DND-41 (cell line): Measurements from ENCODE around the gene UBXN1.

Experiments used
- ATAC-seq: fragments of 200-7000 bp; cut with Tn5 transposase; 3 replicates; pipeline ENCODE4 v1.9.1; 2021; ENCODE audit warnings: low read depth; ENCODE audit not compliant: insufficient read depth
- DNase-seq: peaks from one replicate; pipeline ENCODE4 v3.0.0-alpha.2; 2020
- H2AFZ ChIP-seq: 2 replicates; pipeline ENCODE4 v1.6.0; 2012; ENCODE audit warnings: low read depth, low read length
- H3K27ac ChIP-seq: 2 replicates; pipeline ENCODE4 v1.5.1; 2012; ENCODE audit warnings: low read length, inconsistent platforms
- H3K27me3 ChIP-seq: fragments of 200-600 bp; sonication (generic); 2 replicates; pipeline ENCODE4 v1.6.0; 2012; ENCODE audit warnings: low read length, mild to moderate bottlenecking, inconsistent platforms; ENCODE audit not compliant: insufficient read depth, poor library complexity
- H3K36me3 ChIP-seq: 2 replicates; pipeline ENCODE4 v1.5.1; 2012; ENCODE audit warnings: low read length, inconsistent platforms; ENCODE audit not compliant: insufficient read depth
- H3K4me1 ChIP-seq: 2 replicates; pipeline ENCODE4 v1.5.1; 2012; ENCODE audit warnings: mild to moderate bottlenecking, low read length; ENCODE audit not compliant: insufficient read depth
- H3K4me2 ChIP-seq: 2 replicates; pipeline ENCODE4 v1.6.0; 2012; ENCODE audit warnings: mild to moderate bottlenecking, moderate library complexity, low read length, inconsistent platforms; ENCODE audit not compliant: insufficient read depth
- H3K4me3 ChIP-seq, 2 experiments: fragments of 200-600 bp in 1 of 2; shearing (Covaris generic) in 1 of 2; 2 replicates each; pipeline ENCODE4 v1.5.1; 2012 to 2016; ENCODE audit warnings: inconsistent platforms in 2 of 2, low read length in 2 of 2, mild to moderate bottlenecking in 2 of 2, low read depth in 1 of 2, moderate library complexity in 1 of 2
- H3K79me2 ChIP-seq: 2 replicates; pipeline ENCODE4 v1.6.0; 2012; ENCODE audit warnings: low read length, inconsistent platforms; ENCODE audit not compliant: insufficient read depth
- H3K9ac ChIP-seq: 2 replicates; pipeline ENCODE4 v1.6.0; 2012; ENCODE audit warnings: low read depth, mild to moderate bottlenecking, inconsistent platforms, low read length, moderate library complexity
- H3K9me3 ChIP-seq: 2 replicates; pipeline ENCODE4 v1.5.1; 2012; ENCODE audit warnings: low read length, moderate library complexity, mild to moderate bottlenecking, inconsistent platforms; ENCODE audit not compliant: insufficient read depth, severe bottlenecking
- H4K20me1 ChIP-seq: 2 replicates; pipeline ENCODE4 v1.6.0; 2012; ENCODE audit warnings: low read length; ENCODE audit not compliant: insufficient read depth
- CTCF ChIP-seq: IDR thresholded peaks from 2 replicates; pipeline ENCODE4 v1.5.1; 2012; ENCODE audit warnings: borderline replicate concordance, low read length, moderate library complexity, mild to moderate bottlenecking; ENCODE audit not compliant: poor library complexity, severe bottlenecking; ENCODE audit errors: extremely low read depth
- EZH2 ChIP-seq: IDR thresholded peaks from 3 replicates; pipeline ENCODE4 v1.6.1; 2012; ENCODE audit warnings: borderline replicate concordance, low read depth, mild to moderate bottlenecking, moderate library complexity, low read length, inconsistent platforms; ENCODE audit not compliant: severe bottlenecking

The UBXN1 gene

GRCh38 chr11:62707277-62707861 is 28.5 kb upstream of the UBXN1 start, which contains the start of the genes BSCL2 and GNG3:
BSCL2 (minus strand) TSS chr11:62707424; CDS start chr11:62707195, 229 bp downstream.
GNG3 (plus strand) TSS chr11:62707676; CDS start chr11:62708296, 620 bp downstream.
- Histone ChIP-seq H3K79me2 (peaks cover 22% of the 10 kb centered on the region), H3K27me3 (no peaks in the 10 kb centered on the region), H2AFZ (peak within 1 kb of the TSS; percentile 80), H3K4me2 (peak within 1 kb of the TSS; percentile 97), H3K9ac (peak within 1 kb of the TSS; percentile 83), H3K4me3 (peak within 1 kb of the TSS in 1 of 2 experiments; percentile 88; a peak in 3 of 4 replicates), H3K4me1 (peaks cover 52% of the 10 kb centered on the region), H4K20me1 (no peaks in the 10 kb centered on the region), H3K27ac (peak within 1 kb of the TSS; percentile 81), H3K9me3 (no peaks in the 10 kb centered on the region), H3K36me3 (peaks cover 23% of the 10 kb centered on the region)
- TF ChIP-seq EZH2 (no peak), CTCF (no peak)
- DNase-seq (peak; percentile 40), ATAC-seq (no peak)

GRCh38 chr11:62706850-62707247 is 28.0 kb upstream of the UBXN1 start:
- H3K9me3 ChIP-seq, result no peaks in the 10 kb centered on the region
- peak overlapping the region in 1 of 2 experiments; percentile 88; a peak in 2 of 4 replicates for H3K4me3 ChIP-seq
- peaks cover 52% of the 10 kb centered on the region for H3K4me1 ChIP-seq
- H3K36me3 ChIP-seq, result peaks cover 19% of the 10 kb centered on the region
- peak overlapping the region; percentile 97 for H3K4me2 ChIP-seq
- no peak for DNase-seq
- peak overlapping the region; percentile 72 for H3K27ac ChIP-seq
- H3K9ac ChIP-seq, result peak overlapping the region; percentile 83
- H3K79me2 ChIP-seq, result peaks cover 22% of the 10 kb centered on the region
- no peaks in the 10 kb centered on the region for H4K20me1 ChIP-seq
- H2AFZ ChIP-seq, result peak overlapping the region; percentile 80
- no peak for ATAC-seq
- H3K27me3 ChIP-seq, result no peaks in the 10 kb centered on the region
- TF ChIP-seq EZH2, result no peak
- no peak for TF ChIP-seq CTCF

GRCh38 chr11:62705880-62706849 is 27.3 kb upstream of the UBXN1 start:
- Histone ChIP-seq H3K27ac (peak overlapping the region; percentile 96), H3K9ac (peak overlapping the region; percentile 83), H2AFZ (peak overlapping the region; percentile 94), H3K4me1 (peaks cover 52% of the 10 kb centered on the region), H3K4me3 (peak overlapping the region; percentile 44 to 88), H3K4me2 (peak overlapping the region; percentile 97), H3K36me3 (peaks cover 14% of the 10 kb centered on the region), H4K20me1 (no peaks in the 10 kb centered on the region), H3K79me2 (peaks cover 22% of the 10 kb centered on the region), H3K27me3 (no peaks in the 10 kb centered on the region), H3K9me3 (no peaks in the 10 kb centered on the region)
- TF ChIP-seq CTCF (no peak), EZH2 (no peak)
- DNase-seq (peak; percentile 97), ATAC-seq (peak; percentile 78)
